ENCODE measurements around the gene MICAL2. TPM values are rescaled to one million over a fixed set of nuclear protein-coding genes. Genes with fewer than 3 reads are reported as not detected.

The MICAL2 gene
- total RNA-seq, 1 donor from 2014 or later = 21.7 TPM

DNA sequence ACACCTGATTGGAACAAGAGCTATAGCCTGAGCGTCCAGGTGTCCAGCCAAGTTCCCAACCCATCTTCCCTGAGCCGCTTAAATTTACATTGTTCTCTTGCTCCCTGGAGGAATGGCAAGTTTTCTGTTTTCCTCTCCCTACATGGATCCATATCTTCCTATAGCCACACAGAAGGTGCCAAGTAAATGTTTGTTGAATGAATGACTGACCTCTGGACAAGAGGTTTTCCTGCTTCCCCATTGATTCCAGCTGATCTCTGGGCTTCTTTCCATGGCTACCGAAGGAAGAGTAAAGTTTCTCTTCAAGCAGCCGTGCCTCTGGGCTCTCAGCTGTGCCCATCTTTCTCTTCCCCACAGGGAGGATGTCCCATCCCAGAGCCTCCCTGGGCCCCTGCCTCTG is 107.5 kb downstream of the MICAL2 start:
- Mint-ChIP-seq H3K4me1 (ENCODE audit: unreplicated experiment) (peaks cover 11% of the 10 kb centered on the region), H3K27ac (ENCODE audit: unreplicated experiment) (no peak overlapping the region), H3K4me3 (ENCODE audit: unreplicated experiment) (no peak overlapping the region), H3K9me3 (ENCODE audit: unreplicated experiment) (no peaks in the 10 kb centered on the region), H3K27me3 (ENCODE audit: unreplicated experiment) (peaks cover 7% of the 10 kb centered on the region), H3K36me3 (ENCODE audit: low read depth, unreplicated experiment) (peaks cover 4% of the 10 kb centered on the region)
- DNase-seq (ENCODE audit: low spot score) = no peak
- TF ChIP-seq, protein P1, sequence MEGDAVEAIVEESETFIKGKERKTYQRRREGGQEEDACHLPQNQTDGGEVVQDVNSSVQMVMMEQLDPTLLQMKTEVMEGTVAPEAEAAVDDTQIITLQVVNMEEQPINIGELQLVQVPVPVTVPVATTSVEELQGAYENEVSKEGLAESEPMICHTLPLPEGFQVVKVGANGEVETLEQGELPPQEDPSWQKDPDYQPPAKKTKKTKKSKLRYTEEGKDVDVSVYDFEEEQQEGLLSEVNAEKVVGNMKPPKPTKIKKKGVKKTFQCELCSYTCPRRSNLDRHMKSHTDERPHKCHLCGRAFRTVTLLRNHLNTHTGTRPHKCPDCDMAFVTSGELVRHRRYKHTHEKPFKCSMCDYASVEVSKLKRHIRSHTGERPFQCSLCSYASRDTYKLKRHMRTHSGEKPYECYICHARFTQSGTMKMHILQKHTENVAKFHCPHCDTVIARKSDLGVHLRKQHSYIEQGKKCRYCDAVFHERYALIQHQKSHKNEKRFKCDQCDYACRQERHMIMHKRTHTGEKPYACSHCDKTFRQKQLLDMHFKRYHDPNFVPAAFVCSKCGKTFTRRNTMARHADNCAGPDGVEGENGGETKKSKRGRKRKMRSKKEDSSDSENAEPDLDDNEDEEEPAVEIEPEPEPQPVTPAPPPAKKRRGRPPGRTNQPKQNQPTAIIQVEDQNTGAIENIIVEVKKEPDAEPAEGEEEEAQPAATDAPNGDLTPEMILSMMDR (IDR thresholded peaks at IDR 0.05; ENCODE audit: unreplicated experiment) = no peak

DNA sequence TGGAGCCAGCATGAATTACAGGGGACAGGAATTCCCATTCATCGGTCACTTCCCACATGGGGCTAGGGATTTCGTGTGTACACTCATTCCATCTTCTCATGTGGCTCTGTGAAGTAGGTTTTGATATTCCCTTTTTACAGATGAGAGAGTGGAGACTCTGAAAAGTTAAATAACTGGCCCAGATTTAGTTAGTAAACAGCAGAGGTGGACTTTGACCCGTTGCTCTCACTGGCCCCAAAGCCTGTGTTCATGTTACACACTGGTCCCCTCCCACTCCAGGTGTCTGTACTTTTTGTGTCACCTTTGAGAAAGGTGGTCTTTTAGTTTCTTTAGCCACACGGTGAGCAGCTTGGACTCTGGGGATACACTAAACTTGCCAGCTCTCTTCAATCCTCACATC is 108.5 kb downstream of the MICAL2 start:
- no peak for DNase-seq (ENCODE audit: low spot score)
- TF ChIP-seq, protein P1 (IDR thresholded peaks at IDR 0.05; ENCODE audit: unreplicated experiment) = no peak
- H3K9me3 Mint-ChIP-seq (ENCODE audit: unreplicated experiment) = no peaks in the 10 kb centered on the region
- peaks cover 11% of the 10 kb centered on the region for H3K4me1 Mint-ChIP-seq (ENCODE audit: unreplicated experiment)
- no peak overlapping the region for H3K4me3 Mint-ChIP-seq (ENCODE audit: unreplicated experiment)
- peaks cover 4% of the 10 kb centered on the region for H3K36me3 Mint-ChIP-seq (ENCODE audit: low read depth, unreplicated experiment)
- H3K27me3 Mint-ChIP-seq (ENCODE audit: unreplicated experiment) = peaks cover 7% of the 10 kb centered on the region
- no peak overlapping the region for H3K27ac Mint-ChIP-seq (ENCODE audit: unreplicated experiment)

DNA sequence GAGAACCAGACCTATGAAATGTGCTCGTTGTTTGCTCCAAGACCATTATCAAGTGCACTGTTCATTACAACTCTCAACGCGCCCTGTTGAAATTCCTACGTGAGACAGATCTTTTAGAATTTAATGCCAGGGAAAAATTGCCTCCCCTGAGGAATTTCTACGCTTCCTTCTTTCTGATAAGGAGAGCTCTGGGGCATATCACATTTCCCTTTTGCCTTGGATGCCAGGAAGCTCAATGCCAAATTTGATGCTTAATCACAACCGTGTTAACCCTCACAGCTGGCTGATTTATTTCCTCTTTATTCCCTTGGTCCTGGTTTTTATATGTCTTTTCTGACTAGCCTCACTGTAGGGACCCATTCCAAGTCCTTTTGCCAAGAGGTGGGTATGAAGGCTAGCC is 109.4 kb downstream of the MICAL2 start:
- no peak for DNase-seq (ENCODE audit: low spot score)
- TF ChIP-seq, protein P1 (IDR thresholded peaks at IDR 0.05; ENCODE audit: unreplicated experiment) = no peak
- peaks cover 7% of the 10 kb centered on the region for H3K27me3 Mint-ChIP-seq (ENCODE audit: unreplicated experiment)
- H3K4me1 Mint-ChIP-seq (ENCODE audit: unreplicated experiment) = peaks cover 11% of the 10 kb centered on the region
- no peak overlapping the region for H3K27ac Mint-ChIP-seq (ENCODE audit: unreplicated experiment)
- H3K36me3 Mint-ChIP-seq (ENCODE audit: low read depth, unreplicated experiment) = peaks cover 4% of the 10 kb centered on the region
- no peak overlapping the region for H3K4me3 Mint-ChIP-seq (ENCODE audit: unreplicated experiment)
- H3K9me3 Mint-ChIP-seq (ENCODE audit: unreplicated experiment) = no peaks in the 10 kb centered on the region

DNA sequence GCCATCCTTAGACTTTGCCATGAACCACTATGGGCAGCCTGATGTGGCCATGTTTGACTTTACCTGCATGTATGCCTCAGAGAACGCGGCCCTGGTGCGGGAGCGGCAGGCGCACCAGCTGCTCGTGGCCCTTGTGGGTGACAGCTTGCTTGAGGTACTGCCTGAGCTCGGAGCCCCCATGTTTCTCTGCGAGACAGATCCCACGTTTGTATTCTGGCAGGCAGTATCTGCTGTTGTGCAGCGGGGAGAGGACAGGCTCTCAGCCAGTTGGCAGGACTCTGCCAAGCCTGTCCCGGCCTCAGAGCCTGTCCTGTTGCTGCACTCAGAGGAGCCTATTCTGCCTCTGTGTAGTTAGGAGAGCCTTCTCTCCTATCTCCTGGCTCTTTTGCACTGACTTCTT is 109.9 kb downstream of the MICAL2 start:
- TF ChIP-seq, protein P1 (IDR thresholded peaks at IDR 0.05; ENCODE audit: unreplicated experiment) = no peak
- H3K27me3 Mint-ChIP-seq (ENCODE audit: unreplicated experiment) = peaks cover 7% of the 10 kb centered on the region
- peaks cover 11% of the 10 kb centered on the region for H3K4me1 Mint-ChIP-seq (ENCODE audit: unreplicated experiment)
- H3K9me3 Mint-ChIP-seq (ENCODE audit: unreplicated experiment) = no peaks in the 10 kb centered on the region
- peaks cover 4% of the 10 kb centered on the region for H3K36me3 Mint-ChIP-seq (ENCODE audit: low read depth, unreplicated experiment)
- no peak overlapping the region for H3K27ac Mint-ChIP-seq (ENCODE audit: unreplicated experiment)
- H3K4me3 Mint-ChIP-seq (ENCODE audit: unreplicated experiment) = no peak overlapping the region
- no peak for DNase-seq (ENCODE audit: low spot score)

DNA sequence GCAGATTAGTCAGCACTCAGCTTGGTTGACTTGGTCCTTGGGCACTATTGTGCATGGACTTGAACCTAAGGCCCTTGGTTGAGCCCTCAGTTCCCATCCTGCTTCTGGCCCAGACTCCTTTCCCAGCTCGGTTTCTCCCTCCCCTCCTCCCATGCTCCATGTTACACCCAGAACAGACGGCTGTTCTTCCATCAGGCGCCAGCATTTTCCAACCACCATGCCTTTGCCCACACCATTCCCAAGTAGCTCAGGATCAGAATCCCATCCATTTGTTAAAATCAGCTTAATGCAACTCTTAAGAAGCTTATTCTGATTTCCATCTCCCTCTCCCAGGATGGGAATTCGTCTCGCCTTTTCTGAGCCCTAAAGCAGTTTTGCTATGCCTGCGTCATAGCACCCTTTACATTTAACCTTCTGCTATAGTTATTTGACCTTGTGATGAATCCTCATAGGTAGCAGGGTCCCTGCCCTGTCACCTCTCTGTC is 110.7 kb downstream of the MICAL2 start:
- TF ChIP-seq, protein P1 (IDR thresholded peaks at IDR 0.05; ENCODE audit: unreplicated experiment) = no peak
- peaks cover 11% of the 10 kb centered on the region for H3K4me1 Mint-ChIP-seq (ENCODE audit: unreplicated experiment)
- H3K9me3 Mint-ChIP-seq (ENCODE audit: unreplicated experiment) = no peaks in the 10 kb centered on the region
- no peak for DNase-seq (ENCODE audit: low spot score)
- H3K36me3 Mint-ChIP-seq (ENCODE audit: low read depth, unreplicated experiment) = peaks cover 4% of the 10 kb centered on the region
- H3K27ac Mint-ChIP-seq (ENCODE audit: unreplicated experiment) = no peak overlapping the region
- no peak overlapping the region for H3K4me3 Mint-ChIP-seq (ENCODE audit: unreplicated experiment)
- H3K27me3 Mint-ChIP-seq (ENCODE audit: unreplicated experiment) = peaks cover 7% of the 10 kb centered on the region
